Tracheal epithelial cell (primary cell): ENCODE data around the gene CASP5. TPM values are rescaled to one million over a fixed set of nuclear protein-coding genes. Genes with fewer than 3 reads are reported as not detected.

Experiments used
- total RNA-seq: library from RNA; depleted of rRNA; stranded (reverse); fragments of >200 nt; gene quantifications from 2 replicates; pipeline ENCODE4 v1.2.1, GENCODE V29; 2014

CASP5 gene
- total RNA-seq = 1.1 TPM in 1 of 2 replicates, not detected in the other

DNA sequence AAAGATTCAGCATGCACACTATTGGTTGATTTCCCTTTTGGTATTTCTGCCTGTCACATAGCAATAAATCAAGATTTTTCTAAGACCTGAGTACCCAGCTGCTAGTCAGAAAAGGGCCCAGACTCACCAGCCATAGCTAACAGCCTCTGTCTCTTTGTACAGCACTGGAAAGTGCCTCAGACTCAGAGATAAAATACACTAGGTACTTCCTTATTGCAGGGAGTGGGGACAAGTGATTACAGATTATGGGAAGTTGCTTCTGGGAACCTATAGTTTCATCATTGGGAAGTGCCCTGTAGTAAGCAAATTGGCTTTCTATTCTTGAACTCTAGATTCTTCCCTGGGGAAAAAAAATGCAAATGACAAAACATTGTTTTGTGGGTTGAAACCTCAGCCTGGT, at the start of gene CASP5:
CASP5 (minus strand) TSS at position 166 of the 400 bp plus-strand sequence; CDS start at position 134, 32 bp downstream.

DNA sequence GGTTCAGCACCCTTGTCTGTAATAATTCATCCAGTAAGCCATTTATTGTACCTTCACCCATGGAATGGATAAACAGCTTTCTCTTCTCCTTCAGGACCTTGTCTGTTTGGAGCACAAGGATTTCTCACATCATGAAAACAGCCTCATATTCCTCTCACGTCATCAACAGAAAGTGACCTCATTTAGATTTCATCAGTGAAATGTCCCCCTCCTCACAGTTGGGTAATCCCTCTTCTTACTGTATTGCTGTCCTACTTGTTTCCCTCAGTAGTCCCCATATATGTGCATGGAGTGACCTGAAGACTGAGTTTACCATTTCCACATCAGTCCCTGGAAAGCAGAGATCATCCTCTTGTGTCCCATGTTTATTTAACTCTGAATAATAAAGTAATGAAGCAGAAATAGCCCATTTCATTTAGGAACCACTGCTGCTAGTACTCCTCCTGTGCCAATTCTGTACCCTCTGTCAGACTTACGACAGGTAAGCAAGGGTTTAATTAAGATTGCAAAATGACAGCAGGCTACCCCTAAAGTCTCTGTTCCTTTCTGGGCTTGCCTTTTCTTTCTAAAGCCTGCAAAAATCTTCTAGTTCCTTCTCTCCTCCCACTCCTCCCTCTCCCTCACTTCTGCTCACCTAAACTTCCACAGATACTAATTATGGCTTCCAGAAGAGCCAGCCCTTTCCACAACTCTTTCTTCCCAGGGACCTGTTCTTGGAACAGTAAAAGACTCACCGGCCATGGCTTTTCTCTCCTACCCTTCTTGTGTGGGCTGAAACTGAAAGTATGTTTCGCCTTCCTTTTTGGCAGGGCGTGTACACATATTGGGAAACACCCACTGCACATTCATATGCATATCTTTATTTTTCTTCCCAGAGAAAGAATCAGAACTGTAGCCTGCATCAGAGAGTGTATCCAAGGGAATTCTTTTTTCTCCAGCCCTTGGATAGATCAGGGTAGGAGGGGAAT, 21.9 kb upstream of the CASP5 start, which contains the start of gene CARD16:
CARD16 (minus strand) TSS at position 779 of the 968 bp plus-strand sequence; CDS start at position 741, 38 bp downstream.

DNA sequence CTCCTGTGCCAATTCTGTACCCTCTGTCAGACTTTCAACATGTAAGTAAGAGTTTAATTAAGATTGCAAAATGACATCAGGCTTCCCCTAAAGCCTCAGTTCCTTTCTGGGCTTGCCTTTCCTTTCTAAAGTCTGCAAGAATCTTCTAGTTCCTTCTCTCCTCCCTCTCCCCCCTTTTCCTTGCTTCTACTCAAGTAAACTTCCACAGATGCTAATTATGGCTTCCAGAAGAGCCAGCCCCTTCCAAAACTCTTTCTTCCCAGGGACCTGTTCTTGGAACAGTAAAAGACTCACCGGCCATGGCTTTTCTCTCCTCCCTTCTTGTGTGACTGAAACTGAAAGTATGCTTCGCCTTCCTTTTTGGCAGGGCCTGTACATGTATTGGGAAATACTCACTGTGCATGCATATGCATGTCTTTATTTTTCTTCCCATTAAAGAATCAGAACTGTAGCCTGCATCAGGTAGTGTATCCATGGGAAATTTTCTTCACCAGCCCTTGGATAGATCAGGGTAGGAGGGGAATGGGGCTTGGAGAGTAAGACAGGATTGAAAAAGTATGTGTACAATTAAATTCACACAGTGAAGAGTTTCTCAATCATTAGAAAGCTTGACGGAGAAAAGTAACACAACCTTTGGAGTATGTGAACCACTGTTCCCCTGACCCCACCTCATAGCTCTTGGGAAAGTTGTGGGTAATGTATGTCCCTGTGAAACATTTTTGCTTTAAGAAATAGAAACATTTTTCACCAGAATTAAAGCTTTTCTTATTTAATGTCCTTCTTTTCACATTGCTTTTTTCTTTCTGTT, 12.0 kb upstream of the CASP5 start, which contains the start of gene CASP1:
CASP1 (minus strand) TSS at position 332 of the 808 bp plus-strand sequence; CDS start at position 301, 31 bp downstream.

DNA sequence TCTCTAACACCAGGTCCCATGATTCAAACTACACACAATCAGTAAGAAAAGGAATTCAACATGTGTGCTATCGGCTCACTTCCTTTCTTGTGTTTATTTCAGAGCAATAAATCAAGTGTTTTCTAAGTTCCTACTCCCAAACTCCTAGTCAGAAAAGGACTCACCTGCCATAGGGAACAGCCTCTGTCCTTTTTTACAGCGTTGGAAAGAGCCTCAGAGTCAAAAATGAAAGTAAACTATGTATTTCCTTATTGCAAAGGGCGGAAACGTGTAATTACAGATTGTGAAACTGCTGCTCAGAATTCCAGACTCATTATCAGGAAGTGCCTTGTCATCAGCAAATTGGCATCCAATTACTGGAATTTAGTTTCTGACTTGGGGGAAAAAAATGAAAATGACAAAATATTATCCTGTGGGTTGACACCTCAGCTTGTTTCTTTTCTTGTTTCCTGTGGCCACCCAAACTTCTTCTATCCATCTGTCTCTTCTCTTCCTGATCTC, 54.6 kb downstream of the CASP5 start, which contains the start of gene CASP4:
CASP4 (minus strand) TSS at position 220 of the 501 bp plus-strand sequence; CDS start at position 171, 49 bp downstream.

Other genes with a start within 250 kb of the CASP5 start
- not detected in 2 replicates for gene CASP12, start 124.7 kb downstream of the CASP5 start, total RNA-seq
- gene CASP4, start 54.6 kb downstream of the CASP5 start, total RNA-seq = 132 and 145 TPM in 2 replicates
- 16.2 and 34.5 TPM in 2 replicates for gene CASP1, start 12.0 kb upstream of the CASP5 start, total RNA-seq
- gene CARD16, start 22.2 kb upstream of the CASP5 start, total RNA-seq = 0.85 and 2.2 TPM in 2 replicates
- gene CARD18, start 116.6 kb upstream of the CASP5 start, total RNA-seq = not detected in 2 replicates